ENCODE results near the gene ITPR3. TPM values are rescaled to one million over a fixed set of nuclear protein-coding genes. Genes with fewer than 3 reads are reported as not detected.

ITPR3 gene
- total RNA-seq, 1 experiment from 2014 or later: 143 TPM

DNA sequence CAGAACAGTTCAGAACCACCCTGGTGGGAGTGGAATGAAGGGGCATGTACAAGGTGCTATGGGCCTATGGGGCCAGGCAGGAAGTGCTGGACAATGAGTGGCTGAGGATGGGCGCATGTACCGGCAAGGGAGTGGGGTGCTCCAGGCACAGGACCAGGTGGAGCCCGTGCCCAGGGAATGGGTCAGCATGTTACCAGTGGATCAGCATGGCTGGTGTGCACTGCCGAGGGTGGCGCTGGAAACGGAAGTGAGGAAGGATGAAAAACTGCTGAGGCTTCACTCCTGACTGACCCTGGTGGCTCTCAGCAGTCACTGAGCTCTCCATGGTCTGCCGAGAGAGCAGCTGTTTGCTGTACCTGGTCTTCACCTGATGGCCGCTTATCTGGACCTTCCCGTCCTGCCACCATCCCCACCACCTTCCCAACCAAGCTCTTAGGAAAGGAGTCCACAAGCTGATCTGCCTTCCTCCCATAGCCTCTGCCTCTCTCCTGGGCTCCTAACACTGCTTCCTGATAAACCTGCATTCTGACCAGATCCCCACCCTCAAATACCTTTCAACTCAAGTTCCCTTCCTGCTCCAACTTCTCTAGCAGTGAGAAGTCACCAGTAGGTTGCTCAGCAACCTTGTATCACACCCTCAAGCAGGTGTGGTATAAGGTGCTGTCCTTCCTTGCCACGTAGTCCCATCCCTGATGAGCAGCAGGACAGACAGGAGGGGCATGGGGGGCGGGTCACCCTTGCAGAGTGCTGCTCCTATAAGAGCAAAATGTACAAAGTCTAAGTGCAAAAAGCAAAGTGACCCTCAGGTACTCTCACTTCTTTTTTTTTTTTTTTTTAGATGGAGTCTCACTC is 83.3 kb downstream of the ITPR3 start:
- Mint-ChIP-seq H3K27ac (ENCODE audit: unreplicated experiment) (peak overlapping the region; percentile 7), H3K4me3 (ENCODE audit: low read depth, unreplicated experiment) (no peak overlapping the region), H3K27me3 (ENCODE audit: unreplicated experiment) (no peaks in the 10 kb centered on the region), H3K9me3 (ENCODE audit: low read depth, unreplicated experiment) (no peaks in the 10 kb centered on the region), H3K4me1 (ENCODE audit: low read depth, unreplicated experiment) (peaks cover 8% of the 10 kb centered on the region), H3K36me3 (ENCODE audit: insufficient read depth, unreplicated experiment) (peaks cover 52% of the 10 kb centered on the region)
- no TSS peak for BruUV-seq (replicated peaks)
- intact Hi-C loops (cut with micrococcal nuclease; ENCODE audit: unreplicated experiment): no loop called here
- TF ChIP-seq, protein P1, sequence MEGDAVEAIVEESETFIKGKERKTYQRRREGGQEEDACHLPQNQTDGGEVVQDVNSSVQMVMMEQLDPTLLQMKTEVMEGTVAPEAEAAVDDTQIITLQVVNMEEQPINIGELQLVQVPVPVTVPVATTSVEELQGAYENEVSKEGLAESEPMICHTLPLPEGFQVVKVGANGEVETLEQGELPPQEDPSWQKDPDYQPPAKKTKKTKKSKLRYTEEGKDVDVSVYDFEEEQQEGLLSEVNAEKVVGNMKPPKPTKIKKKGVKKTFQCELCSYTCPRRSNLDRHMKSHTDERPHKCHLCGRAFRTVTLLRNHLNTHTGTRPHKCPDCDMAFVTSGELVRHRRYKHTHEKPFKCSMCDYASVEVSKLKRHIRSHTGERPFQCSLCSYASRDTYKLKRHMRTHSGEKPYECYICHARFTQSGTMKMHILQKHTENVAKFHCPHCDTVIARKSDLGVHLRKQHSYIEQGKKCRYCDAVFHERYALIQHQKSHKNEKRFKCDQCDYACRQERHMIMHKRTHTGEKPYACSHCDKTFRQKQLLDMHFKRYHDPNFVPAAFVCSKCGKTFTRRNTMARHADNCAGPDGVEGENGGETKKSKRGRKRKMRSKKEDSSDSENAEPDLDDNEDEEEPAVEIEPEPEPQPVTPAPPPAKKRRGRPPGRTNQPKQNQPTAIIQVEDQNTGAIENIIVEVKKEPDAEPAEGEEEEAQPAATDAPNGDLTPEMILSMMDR (IDR thresholded peaks at IDR 0.05; ENCODE audit: unreplicated experiment): no peak
- CTCF ChIA-PET: interaction anchor here (0.6 kb wide), 1 partner anchor 751 kb away, joined by 4 read pairs; no protein-coding TSS in a partner anchor
- DNase-seq: no peak

DNA sequence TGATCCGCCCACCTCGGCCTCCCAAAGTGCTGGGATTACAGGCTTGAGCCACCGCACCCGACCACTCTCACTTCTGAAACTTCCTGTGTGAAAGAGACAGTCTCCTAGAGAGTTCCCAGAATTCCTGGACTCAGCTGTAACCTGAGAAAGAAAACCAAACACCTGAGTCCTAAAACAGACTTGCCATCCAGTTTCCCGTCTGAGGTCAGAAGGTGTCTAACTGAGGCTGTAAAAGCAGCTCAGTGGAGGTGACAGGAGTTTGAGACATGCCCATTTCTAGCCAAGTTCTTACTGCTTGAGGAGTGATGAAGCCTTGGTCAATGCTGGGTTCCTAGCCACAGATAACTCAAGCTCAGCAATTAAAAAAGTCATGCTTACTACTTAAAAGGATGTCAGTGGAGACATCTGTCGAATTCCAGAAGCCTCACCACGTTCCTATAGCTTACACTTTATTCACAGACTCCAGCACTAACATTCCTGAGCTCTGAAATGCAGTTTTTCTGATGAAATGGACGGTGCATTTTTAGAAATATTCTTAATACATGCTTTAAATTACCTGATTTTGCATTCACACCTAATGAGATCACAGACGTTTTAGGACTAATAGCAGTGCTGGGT is 84.3 kb downstream of the ITPR3 start:
- no TSS peak for BruUV-seq (replicated peaks)
- H3K27ac Mint-ChIP-seq (ENCODE audit: unreplicated experiment): no peak overlapping the region
- no peak overlapping the region for H3K4me3 Mint-ChIP-seq (ENCODE audit: low read depth, unreplicated experiment)
- H3K36me3 Mint-ChIP-seq (ENCODE audit: insufficient read depth, unreplicated experiment): peaks cover 53% of the 10 kb centered on the region
- no peak for DNase-seq
- no peaks in the 10 kb centered on the region for H3K9me3 Mint-ChIP-seq (ENCODE audit: low read depth, unreplicated experiment)
- H3K4me1 Mint-ChIP-seq (ENCODE audit: low read depth, unreplicated experiment): peaks cover 17% of the 10 kb centered on the region
- CTCF ChIA-PET: no interaction called here
- intact Hi-C loops (cut with micrococcal nuclease; ENCODE audit: unreplicated experiment): no loop called here
- no peaks in the 10 kb centered on the region for H3K27me3 Mint-ChIP-seq (ENCODE audit: unreplicated experiment)
- TF ChIP-seq, protein P1 (IDR thresholded peaks at IDR 0.05; ENCODE audit: unreplicated experiment): no peak

DNA sequence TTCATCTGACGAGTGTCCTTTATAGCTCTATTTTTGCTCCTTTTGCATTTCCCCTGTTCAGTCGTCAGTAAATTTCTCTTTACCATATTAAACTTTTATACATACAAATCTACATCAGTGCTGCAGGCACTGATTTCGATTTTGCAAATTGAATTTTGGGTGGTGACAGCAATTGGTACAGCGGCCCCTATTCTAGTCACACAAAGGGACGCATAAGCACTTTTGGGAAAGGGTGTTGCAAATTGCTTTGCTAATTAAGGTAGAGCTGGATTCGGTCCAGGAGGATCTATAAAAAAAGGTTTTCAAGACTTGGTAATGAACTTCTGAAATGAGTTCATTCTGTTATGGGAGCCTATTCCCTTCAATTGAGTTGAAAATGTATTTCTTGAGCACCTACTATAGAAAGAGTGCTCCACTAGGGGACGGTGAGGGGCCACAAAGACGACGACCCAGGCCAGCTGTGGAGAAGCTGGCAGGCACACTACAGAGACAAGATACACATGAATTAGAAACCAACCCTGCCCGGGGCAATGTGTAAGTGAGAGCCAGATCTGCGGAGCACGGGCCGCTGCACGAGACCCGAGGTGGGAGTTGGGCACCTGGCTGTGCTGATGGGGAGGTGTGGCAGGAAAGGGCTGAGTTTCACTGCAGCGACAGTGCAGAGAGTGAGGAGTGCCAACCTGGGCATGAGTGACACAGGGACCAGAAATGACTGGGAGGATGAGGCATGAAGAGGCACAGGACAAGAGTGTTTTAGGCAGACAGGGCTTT is 85.0 kb downstream of the ITPR3 start:
- H3K27ac Mint-ChIP-seq (ENCODE audit: unreplicated experiment): no peak overlapping the region

DNA sequence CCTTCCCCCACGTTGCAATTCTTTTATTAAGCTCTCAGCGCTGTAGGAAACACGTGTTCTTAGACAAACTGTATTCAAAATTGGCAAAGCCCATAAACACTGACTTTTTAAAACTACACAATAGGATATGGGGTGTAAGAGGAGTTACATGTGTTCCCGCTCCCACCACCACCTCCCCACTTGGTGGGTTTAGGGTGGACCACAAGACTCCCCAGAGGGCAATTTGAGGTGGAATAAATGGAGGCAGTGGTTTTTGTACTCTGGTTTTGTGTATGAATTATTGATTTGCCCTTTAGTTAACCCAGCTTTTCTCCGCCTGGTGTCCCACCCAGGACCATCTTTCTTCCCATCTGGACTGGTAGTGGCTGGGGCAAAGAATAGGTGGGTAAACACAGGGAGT is 86.6 kb downstream of the ITPR3 start:
- Mint-ChIP-seq H3K36me3 (ENCODE audit: insufficient read depth, unreplicated experiment) (peaks cover 60% of the 10 kb centered on the region), H3K4me1 (ENCODE audit: low read depth, unreplicated experiment) (peaks cover 32% of the 10 kb centered on the region), H3K4me3 (ENCODE audit: low read depth, unreplicated experiment) (no peak overlapping the region), H3K9me3 (ENCODE audit: low read depth, unreplicated experiment) (no peaks in the 10 kb centered on the region), H3K27me3 (ENCODE audit: unreplicated experiment) (no peaks in the 10 kb centered on the region), H3K27ac (ENCODE audit: unreplicated experiment) (no peak overlapping the region)
- TF ChIP-seq, protein P1 (IDR thresholded peaks at IDR 0.05; ENCODE audit: unreplicated experiment): no peak
- intact Hi-C loops (cut with micrococcal nuclease; ENCODE audit: unreplicated experiment): no loop called here
- no TSS peak for BruUV-seq (replicated peaks)
- CTCF ChIA-PET: no interaction called here
- DNase-seq: no peak

More for the DNA sequence above, 85.0 kb downstream of the ITPR3 start:
- H3K4me1 Mint-ChIP-seq (ENCODE audit: low read depth, unreplicated experiment): peaks cover 23% of the 10 kb centered on the region
- intact Hi-C loops (cut with micrococcal nuclease; ENCODE audit: unreplicated experiment): no loop called here
- TF ChIP-seq, protein P1 (IDR thresholded peaks at IDR 0.05; ENCODE audit: unreplicated experiment): no peak
- DNase-seq: no peak
- no TSS peak for BruUV-seq (replicated peaks)
- H3K27me3 Mint-ChIP-seq (ENCODE audit: unreplicated experiment): no peaks in the 10 kb centered on the region
- H3K4me3 Mint-ChIP-seq (ENCODE audit: low read depth, unreplicated experiment): no peak overlapping the region
- peaks cover 53% of the 10 kb centered on the region for H3K36me3 Mint-ChIP-seq (ENCODE audit: insufficient read depth, unreplicated experiment)
- H3K9me3 Mint-ChIP-seq (ENCODE audit: low read depth, unreplicated experiment): no peaks in the 10 kb centered on the region
- CTCF ChIA-PET: no interaction called here
